NB4 (cell line): Measurements from ENCODE around the gene BTBD8.
A peak's percentile ranks its signal among the peaks of the same experiment; 100 is the strongest.

Experiments
- DNase-seq: peaks from one replicate; pipeline ENCODE4 v3.0.0; 2010; ENCODE audit warnings: low read depth
- H3K4me3 ChIP-seq: one replicate; pipeline ENCODE4 v1.5.1; 2011; ENCODE audit warnings: mild to moderate bottlenecking, low read depth, low read length, moderate library complexity
- CTCF ChIP-seq: IDR thresholded peaks from one replicate; pipeline ENCODE4 v1.5.1; 2012; ENCODE audit warnings: low read depth, low read length
- MAX ChIP-seq: IDR thresholded peaks from 2 replicates; pipeline ENCODE4 v1.6.1; 2011; ENCODE audit warnings: low read depth, low read length
- MYC ChIP-seq: IDR thresholded peaks from 2 replicates; pipeline ENCODE4 v1.6.1; 2011; ENCODE audit warnings: low read depth, low read length
- POLR2A ChIP-seq: IDR thresholded peaks from 2 replicates; pipeline ENCODE4 v1.6.1; 2011; ENCODE audit warnings: mild to moderate bottlenecking; ENCODE audit not compliant: insufficient read length; ENCODE audit errors: extremely low read depth

BTBD8 gene

GRCh38 chr1:92096317-92096716, 16.2 kb downstream of the BTBD8 start:
- H3K4me3 ChIP-seq: no peak overlapping the region
- peak; percentile 84 for DNase-seq
- no peak; the same call in 1 of the 2 replicates for TF ChIP-seq MYC
- TF ChIP-seq CTCF: no peak
- no peak for TF ChIP-seq MAX
- TF ChIP-seq POLR2A: no peak

GRCh38 chr1:92105546-92106081, 25.5 kb downstream of the BTBD8 start:
- DNase-seq: no peak
- no peak overlapping the region for H3K4me3 ChIP-seq
- TF ChIP-seq MAX: no peak
- TF ChIP-seq MYC: no peak
- no peak for TF ChIP-seq CTCF
- TF ChIP-seq POLR2A: no peak

- no peak for TF ChIP-seq POLR2A
- no peak for TF ChIP-seq MYC
- no peak for TF ChIP-seq MAX
- no peak overlapping the region for H3K4me3 ChIP-seq
- no peak for DNase-seq
These were observed 28.5 kb downstream of the BTBD8 start for GRCh38 chr1:92108631-92109030.

- TF ChIP-seq MAX: no peak
- TF ChIP-seq POLR2A: no peak
- no peak for TF ChIP-seq MYC
- TF ChIP-seq CTCF: no peak
- DNase-seq: no peak
- no peak overlapping the region for H3K4me3 ChIP-seq
These were observed 37.4 kb downstream of the BTBD8 start for GRCh38 chr1:92117526-92117925.

GRCh38 chr1:92118826-92119225, 38.7 kb downstream of the BTBD8 start:
- no peak overlapping the region for H3K4me3 ChIP-seq
- TF ChIP-seq MYC (no peak), MAX (no peak), POLR2A (no peak), CTCF (no peak)
- DNase-seq: no peak

- no peak overlapping the region for H3K4me3 ChIP-seq
- DNase-seq: no peak
- TF ChIP-seq MAX: no peak
- TF ChIP-seq MYC: no peak
- no peak for TF ChIP-seq CTCF
- TF ChIP-seq POLR2A: no peak
These were observed 43.7 kb downstream of the BTBD8 start for GRCh38 chr1:92123868-92124267.
